Measurements from ENCODE around the gene ASTN2.

- TF ChIP-seq CTCF (conservative IDR thresholded peaks at IDR 0.05; ENCODE audit: low read length) (no peak), EZH2phosphoT487 (IDR thresholded peaks at IDR 0.05; ENCODE audit: borderline replicate concordance, low read depth, low read length) (no peak)
These were observed 673.1 kb downstream of the ASTN2 start for GRCh38 chr9:116741742-116742141.
